GM10248 (cell line): ENCODE measurements around the gene ST6GALNAC3.
"Not testable (repeated sequence)": the region's sequence is repeated elsewhere in the genome, so short reads cannot be mapped to it uniquely, and the experiment has no call there.

Source experiments
- CTCF ChIA-PET: fragments of 300-600 bp; sonication (Branson Sonifier 250); formaldehyde crosslinking; extraction: SDS; loops from one replicate; lab custom pipeline; 2021; ENCODE audit warnings: antibody characterized with exemption; lab: Yijun Ruan, JAX
- POLR2A ChIA-PET: fragments of 350-650 bp; sonication (Branson Sonifier 250); formaldehyde crosslinking; extraction: SDS; loops from one replicate; lab custom pipeline; 2020; ENCODE audit warnings: antibody characterized with exemption; lab: Yijun Ruan, JAX
- DNase-seq: peaks from one replicate; pipeline ENCODE4 v3.0.0; 2012; ENCODE audit errors: extremely low spot score
- CTCF ChIP-seq: IDR thresholded peaks from 2 replicates; pipeline ENCODE4 v1.5.1; 2012; ENCODE audit warnings: mild to moderate bottlenecking, low read depth; ENCODE audit errors: extremely low read depth, missing control alignments, control extremely low read depth

The ST6GALNAC3 gene

GRCh38 chr1:76238094-76238628 lies 163.6 kb downstream of the ST6GALNAC3 start:
- DNase-seq, result no peak
- ChIA-PET CTCF (interaction anchor here (0.7 to 1.1 kb wide), 2 partner anchors 9 to 242 kb away, joined by 3 to 4 read pairs; no protein-coding TSS in a partner anchor), POLR2A (no interaction called here)
- no peak for TF ChIP-seq CTCF

GRCh38 chr1:76239470-76239918 lies 164.9 kb downstream of the ST6GALNAC3 start:
- DNase-seq, result no peak
- no peak for TF ChIP-seq CTCF
- POLR2A ChIA-PET, result no interaction called here
- CTCF ChIA-PET, result no interaction called here

DNA sequence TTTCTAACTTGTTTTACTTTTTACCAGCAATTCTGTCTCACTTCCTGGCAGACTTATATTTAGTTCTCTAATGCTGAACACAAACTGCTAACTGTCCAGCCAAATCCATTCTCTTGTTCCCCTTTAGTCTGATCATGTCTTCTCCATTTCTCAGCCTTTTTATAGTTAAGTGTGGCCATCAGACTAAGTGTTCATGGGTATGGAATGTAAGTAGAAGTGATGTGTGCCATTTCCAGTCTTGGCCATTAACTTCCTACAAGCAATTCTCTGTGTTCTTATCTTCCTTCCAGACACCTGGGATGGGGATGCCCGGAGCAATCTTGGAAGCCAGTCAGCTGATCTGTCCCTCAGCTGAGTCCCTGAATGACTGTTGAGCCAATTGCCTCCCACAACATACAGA lies 165.8 kb downstream of the ST6GALNAC3 start:
- no peak for TF ChIP-seq CTCF
- POLR2A ChIA-PET, result no interaction called here
- DNase-seq, result no peak
- CTCF ChIA-PET, result no interaction called here

- CTCF ChIA-PET, DNase-seq, POLR2A ChIA-PET: not testable (repeated sequence)
Observed at GRCh38 chr1:76242587-76242986, 168.0 kb downstream of the ST6GALNAC3 start.

DNA sequence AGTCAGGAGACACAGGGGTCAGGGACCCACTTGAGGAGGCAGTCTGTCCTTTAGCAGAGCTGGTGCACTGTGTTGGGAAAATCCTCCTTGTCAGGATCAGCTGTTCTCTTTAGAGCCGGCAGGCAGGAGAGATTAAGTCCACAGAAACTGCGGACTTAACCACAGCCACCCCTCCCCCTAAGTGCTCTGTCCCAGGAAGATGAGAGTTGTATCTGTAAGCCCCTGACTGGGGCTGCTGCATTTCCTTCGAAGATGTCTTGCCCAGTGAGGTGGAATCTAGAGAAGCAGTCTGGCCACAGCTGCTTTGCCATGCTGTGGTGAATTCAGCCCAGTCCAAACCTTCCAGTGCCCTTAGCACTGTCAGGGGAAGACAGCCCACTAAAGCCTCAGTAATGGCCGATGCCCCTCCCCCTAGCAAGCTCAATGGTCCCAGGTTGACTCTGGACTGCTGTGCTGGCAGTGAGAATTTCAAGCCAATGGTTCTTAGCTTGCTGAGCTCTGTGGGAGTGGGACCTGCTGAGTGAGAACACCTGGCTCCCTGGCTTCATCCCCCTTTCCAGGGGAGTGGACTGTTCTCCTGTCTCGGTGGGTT lies 172.8 kb downstream of the ST6GALNAC3 start:
- TF ChIP-seq CTCF, result no peak
- DNase-seq, result no peak
- ChIA-PET CTCF (interaction anchor here (1.1 to 1.7 kb wide), 2 partner anchors 9 to 10 kb away, joined by 3 to 4 read pairs; no protein-coding TSS in a partner anchor), POLR2A (no interaction called here)

GRCh38 chr1:76250271-76250670 lies 175.7 kb downstream of the ST6GALNAC3 start:
- POLR2A ChIA-PET, result no interaction called here
- no peak for DNase-seq
- CTCF ChIA-PET, result no interaction called here
- TF ChIP-seq CTCF, result no peak

- POLR2A ChIA-PET, result no interaction called here
- CTCF ChIA-PET, result no interaction called here
- TF ChIP-seq CTCF, result no peak
- no peak for DNase-seq
Observed at GRCh38 chr1:76252431-76252830, 177.9 kb downstream of the ST6GALNAC3 start.
